NCI-H2081 treated with DMSO at 0.1 percent for 48 hours (cell line): ENCODE data around the gene CHCHD6.

Source experiments
- DNase-seq: peaks from one replicate; lab custom pipeline; 2025; lab: John Stamatoyannopoulos, UW

The CHCHD6 gene

GRCh38 chr3:126827121-126827520 is 123.1 kb downstream of the CHCHD6 start:
- no peak for DNase-seq

GRCh38 chr3:126828306-126828705 is 124.3 kb downstream of the CHCHD6 start:
- DNase-seq = no peak

- DNase-seq = no peak
These were observed 128.9 kb downstream of the CHCHD6 start for GRCh38 chr3:126832933-126833332.

GRCh38 chr3:126834596-126835471 is 130.8 kb downstream of the CHCHD6 start:
- DNase-seq = no peak

- DNase-seq = no peak
These were observed 131.6 kb downstream of the CHCHD6 start for GRCh38 chr3:126835472-126836219.

GRCh38 chr3:126836220-126836860 is 132.3 kb downstream of the CHCHD6 start:
- no peak for DNase-seq

GRCh38 chr3:126837773-126838172 is 133.7 kb downstream of the CHCHD6 start:
- DNase-seq = no peak

- peak; percentile 41 for DNase-seq
These were observed 142.1 kb downstream of the CHCHD6 start for GRCh38 chr3:126845920-126846715.

- DNase-seq = no peak
These were observed 143.0 kb downstream of the CHCHD6 start for GRCh38 chr3:126847061-126847460.

GRCh38 chr3:126848991-126849390 is 145.0 kb downstream of the CHCHD6 start:
- DNase-seq = no peak

- no peak for DNase-seq
These were observed 145.7 kb downstream of the CHCHD6 start for GRCh38 chr3:126849768-126850167.

- no peak for DNase-seq
These were observed 146.5 kb downstream of the CHCHD6 start for GRCh38 chr3:126850370-126851085.

- DNase-seq = no peak
These were observed 147.3 kb downstream of the CHCHD6 start for GRCh38 chr3:126851382-126851781.

GRCh38 chr3:126851934-126852333 is 147.9 kb downstream of the CHCHD6 start:
- no peak for DNase-seq

- DNase-seq = no peak
These were observed 148.5 kb downstream of the CHCHD6 start for GRCh38 chr3:126852511-126852910.

GRCh38 chr3:126854666-126855065 is 150.6 kb downstream of the CHCHD6 start:
- no peak for DNase-seq

GRCh38 chr3:126855374-126855773 is 151.3 kb downstream of the CHCHD6 start:
- no peak for DNase-seq

GRCh38 chr3:126857928-126858327 is 153.9 kb downstream of the CHCHD6 start:
- DNase-seq = no peak

- DNase-seq = no peak
These were observed 154.4 kb downstream of the CHCHD6 start for GRCh38 chr3:126858401-126858800.

- peak; percentile 99 for DNase-seq
These were observed 154.8 kb downstream of the CHCHD6 start for GRCh38 chr3:126858887-126859286.
